Activated T-cell treated with anti-CD3 and anti-CD28 coated beads for 4 hours (primary cell): ENCODE results near the gene ITGB3BP.
"Not testable (repeated sequence)": the region's sequence is repeated elsewhere in the genome, so short reads cannot be mapped to it uniquely, and the experiment has no call there.

Source experiments
- DNase-seq: peaks from one replicate; pipeline ENCODE4 v3.0.0-alpha.2; 2020

Gene ITGB3BP

DNA sequence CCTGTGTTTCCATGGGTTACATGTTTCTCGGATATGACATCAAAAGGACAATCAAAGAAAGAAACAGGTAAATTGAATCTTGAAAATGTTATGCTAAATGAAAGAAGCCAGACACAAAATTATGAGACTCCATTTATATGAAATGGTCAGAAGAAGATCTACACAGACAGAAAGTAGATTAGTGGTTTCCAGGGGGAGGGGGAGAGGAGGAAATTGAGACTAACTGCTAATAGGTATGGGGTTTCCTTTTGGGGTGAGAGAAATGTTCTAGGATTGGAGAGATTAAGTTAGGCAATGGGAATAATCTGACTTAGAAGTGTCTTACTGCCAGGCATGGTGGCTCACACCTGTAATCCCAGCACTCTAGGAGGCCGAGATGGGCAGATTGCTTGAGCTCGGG lies 21.8 kb downstream of the ITGB3BP start:
- DNase-seq = no peak

GRCh38 chr1:63498106-63498505 lies 24.9 kb downstream of the ITGB3BP start:
- no peak for DNase-seq

- no peak for DNase-seq
Observed at GRCh38 chr1:63497577-63497976, 25.4 kb downstream of the ITGB3BP start.

DNA sequence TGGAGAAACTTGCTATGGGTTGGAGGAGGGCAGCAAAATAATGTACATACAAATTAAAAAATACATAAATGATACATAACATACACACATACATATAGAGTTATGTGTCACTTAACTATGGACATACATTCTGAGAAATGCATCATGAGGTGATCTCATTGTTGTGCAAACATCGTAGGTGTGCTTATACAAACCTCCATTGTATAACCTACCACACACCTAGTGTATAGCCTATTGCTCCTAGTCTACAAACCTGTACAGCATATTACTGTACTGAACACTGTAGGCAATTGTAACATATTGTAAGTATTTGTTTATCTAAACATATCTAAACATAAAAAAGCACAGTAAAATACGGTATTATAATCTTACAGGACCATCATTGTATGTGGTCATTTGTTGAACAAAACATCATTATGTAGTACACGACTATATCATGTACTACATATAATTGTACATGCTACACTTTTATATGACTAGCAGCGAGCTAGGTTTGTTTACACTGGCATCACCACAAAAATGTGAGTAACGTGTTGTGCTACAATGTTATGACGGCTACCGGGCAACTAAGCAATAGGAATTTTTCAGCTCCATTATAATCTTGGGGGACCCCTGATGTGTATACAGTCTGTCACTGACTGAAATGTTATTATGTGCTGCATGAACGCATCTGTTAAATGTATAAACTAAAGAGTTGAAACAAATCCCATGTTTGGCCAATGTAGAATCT lies 35.5 kb downstream of the ITGB3BP start:
- no peak for DNase-seq

DNA sequence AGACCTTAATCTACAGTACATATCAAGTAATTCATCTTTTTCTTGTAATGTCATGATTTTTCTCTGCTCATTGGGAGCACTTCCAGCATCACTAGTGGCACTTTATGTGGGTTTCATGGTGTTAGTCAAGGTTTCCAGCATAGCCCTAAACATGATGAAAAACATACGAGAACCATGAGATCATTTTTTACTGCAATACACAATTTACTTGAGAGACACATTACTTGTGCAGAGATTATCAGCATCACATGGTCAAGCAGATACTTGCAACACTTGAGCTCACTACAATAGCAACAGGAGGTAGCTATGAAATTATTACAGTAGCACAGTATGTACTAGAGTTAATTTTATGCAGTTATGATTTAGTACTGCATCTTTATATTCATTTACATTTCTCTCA lies 36.4 kb downstream of the ITGB3BP start:
- no peak for DNase-seq

DNA sequence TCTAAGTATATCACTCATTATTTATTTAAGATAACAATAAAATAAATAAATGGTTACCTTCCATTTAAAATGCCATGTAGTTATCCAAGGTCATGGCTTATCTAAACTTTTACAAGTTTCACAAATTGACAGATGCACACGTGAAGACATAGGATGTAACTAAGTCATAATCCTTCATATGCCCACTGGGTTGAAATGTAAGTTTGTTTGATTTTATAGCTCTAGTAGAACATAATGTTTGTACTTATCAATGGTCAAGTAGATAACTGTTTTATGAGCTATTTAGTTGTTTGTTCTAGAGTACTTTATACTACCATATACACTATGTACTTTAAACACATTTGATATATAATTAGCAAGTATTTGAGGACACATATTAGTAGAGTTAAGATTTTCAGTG lies 43.0 kb downstream of the ITGB3BP start:
- DNase-seq = no peak

DNA sequence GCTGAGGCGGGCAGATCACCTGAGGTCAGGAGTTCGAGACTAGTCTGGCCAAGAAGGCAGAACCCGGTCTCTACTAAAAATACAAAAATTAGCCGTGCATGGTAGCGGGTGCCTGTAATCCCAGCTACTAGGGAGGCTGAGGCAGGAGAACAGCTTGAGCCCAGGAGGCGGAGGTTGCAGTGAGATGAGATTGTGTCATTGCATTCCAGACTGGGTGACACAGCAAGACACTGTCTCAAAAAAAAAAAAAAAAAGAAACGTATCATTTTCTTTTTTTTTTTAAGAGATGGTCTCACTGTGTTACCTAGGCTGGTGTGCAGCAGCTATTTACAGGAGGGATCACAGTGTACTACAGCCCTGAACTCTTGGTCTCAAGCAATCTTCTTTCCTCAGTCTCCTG lies 47.3 kb downstream of the ITGB3BP start:
- DNase-seq = no peak

DNA sequence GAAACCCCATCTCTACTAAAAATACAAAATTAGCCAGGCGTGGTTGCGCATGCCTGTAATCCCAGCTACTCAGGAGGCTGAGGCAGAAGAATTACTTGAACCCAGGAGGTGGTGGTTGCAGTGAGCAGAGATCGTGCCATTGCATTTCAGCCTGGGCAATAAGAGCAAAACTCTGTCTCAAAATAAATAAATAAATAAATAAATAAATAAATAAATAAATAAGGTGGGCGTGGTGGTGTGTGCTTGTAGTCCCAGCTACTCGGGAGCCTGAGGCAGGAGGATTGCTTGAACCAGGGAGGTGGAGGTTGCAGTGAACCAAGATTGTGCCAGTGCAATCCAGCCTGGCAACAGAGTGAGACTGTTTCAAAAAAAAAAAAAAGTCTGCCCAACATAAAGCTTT lies 54.3 kb downstream of the ITGB3BP start:
- not testable (repeated sequence) for DNase-seq

- no peak for DNase-seq
Observed at GRCh38 chr1:63466759-63467158, 56.3 kb downstream of the ITGB3BP start.

GRCh38 chr1:63466181-63466580 lies 56.8 kb downstream of the ITGB3BP start:
- DNase-seq = no peak

DNA sequence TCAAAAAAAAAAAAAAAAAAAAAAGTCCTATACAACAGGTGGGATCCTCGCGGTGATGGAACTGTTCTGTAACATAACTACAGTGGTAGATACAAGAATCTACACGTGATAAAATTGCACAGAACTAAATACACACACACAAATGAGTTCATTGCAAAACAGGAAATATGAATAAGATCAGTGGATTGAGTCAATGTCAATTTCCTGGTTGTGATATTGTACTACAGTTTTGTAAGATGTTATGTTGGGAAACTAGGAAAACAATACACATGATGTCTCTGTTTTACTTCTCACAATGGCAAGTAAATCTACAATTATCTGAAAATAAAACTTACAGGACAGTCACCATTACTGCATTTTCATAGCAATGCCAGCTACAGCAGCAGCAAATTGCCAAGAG lies 59.8 kb downstream of the ITGB3BP start:
- DNase-seq = no peak

- no peak for DNase-seq
Observed at GRCh38 chr1:63461661-63462230, 61.3 kb downstream of the ITGB3BP start.

- DNase-seq = no peak
Observed at GRCh38 chr1:63458750-63459149, 64.3 kb downstream of the ITGB3BP start.

GRCh38 chr1:63454269-63454668 lies 68.8 kb downstream of the ITGB3BP start:
- DNase-seq = no peak

GRCh38 chr1:63453232-63453631 lies 69.8 kb downstream of the ITGB3BP start:
- DNase-seq = no peak

GRCh38 chr1:63450416-63450815 lies 72.6 kb downstream of the ITGB3BP start:
- no peak for DNase-seq

GRCh38 chr1:63448731-63449246 lies 74.2 kb downstream of the ITGB3BP start:
- DNase-seq = no peak

DNA sequence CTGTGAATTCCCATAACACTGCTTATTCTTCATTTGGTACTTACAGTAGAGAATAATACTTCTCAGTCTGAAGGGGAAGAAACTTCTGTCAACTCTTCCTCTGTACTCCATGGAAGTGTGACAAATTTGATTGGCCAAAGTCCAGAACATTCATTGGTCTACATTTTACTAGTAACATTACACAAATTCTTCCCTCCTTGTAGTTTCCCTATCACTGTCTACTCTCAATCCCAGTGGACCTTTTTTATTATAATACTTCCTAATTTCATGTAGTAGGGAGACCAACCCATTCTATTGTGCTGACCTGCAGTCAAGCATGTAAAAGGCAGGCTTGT lies 80.9 kb downstream of the ITGB3BP start:
- DNase-seq = no peak

DNA sequence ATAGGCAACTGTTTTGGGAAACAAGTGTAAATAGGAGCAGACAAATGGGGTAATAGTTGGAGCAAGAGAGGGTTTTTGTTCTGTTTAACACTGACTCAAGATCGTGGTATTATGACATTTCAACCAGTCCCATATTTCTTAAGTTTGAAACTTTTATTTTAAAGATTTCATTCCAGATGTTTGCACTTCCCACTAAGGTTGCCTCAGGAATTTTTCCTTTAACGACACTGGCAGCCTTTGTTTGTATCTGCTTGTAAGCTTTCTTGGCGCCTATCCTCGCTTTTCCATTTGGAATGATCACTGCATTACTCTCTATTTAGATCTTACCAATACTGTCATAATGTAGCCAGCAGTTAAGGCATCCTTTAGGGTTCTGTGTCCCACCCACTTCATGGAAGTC lies 87.9 kb downstream of the ITGB3BP start:
- DNase-seq = no peak

DNA sequence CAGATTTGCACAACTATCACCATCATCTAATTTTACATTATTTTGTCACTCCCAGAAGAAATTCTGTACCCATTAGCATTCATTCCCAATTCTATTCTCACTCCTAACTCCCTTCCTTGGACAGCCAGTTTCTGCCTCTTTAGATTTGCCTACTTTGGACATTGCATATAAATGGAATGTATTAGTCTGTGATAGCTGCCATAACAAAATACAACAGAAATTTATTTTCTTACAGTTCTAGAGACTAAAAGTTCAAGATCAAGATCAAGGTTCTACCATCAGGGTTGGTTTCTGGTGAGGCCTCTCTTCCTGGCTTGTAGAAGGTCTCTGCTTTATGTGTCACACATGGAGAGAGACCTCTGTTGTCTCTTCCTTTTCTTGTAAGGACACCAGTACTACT lies 93.7 kb downstream of the ITGB3BP start:
- DNase-seq = no peak

DNA sequence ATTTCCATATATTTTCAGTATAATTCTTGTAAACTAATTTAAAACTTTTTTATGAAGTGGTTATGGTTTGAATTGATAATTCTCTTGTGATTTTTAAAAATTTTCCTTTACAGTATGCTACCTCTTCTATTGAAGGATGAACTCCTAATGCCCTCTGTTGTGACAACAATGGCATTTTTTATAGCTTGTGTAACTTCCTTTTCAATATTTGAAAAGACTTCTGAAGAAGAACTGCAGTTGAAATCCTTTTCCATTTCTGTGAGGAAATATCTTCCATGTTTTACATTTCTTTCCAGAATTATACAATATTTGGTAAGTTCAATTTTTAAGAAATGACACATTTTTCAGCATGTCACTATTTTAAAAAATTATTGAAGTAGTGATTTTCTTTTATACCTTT lies 94.2 kb downstream of the ITGB3BP start:
- DNase-seq = no peak

DNA sequence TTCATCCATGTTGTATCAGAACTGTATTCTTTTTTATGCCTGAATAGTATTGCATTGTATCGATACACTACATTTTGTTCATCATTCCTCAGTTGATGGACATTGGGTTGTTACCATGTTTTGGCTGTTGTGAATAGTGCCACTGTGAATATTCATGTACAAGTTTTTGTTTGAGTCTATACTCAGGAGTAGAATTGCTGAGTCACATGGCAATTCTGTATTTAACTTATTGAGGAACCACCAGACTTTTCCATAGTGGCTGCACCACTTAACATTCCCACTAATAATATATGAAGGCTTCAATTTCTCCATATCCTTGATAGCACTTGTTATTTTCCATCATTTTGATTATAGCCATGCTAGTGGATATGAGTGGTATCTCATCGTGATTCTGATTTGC lies 99.4 kb downstream of the ITGB3BP start:
- no peak for DNase-seq

GRCh38 chr1:63420746-63421145 lies 102.3 kb downstream of the ITGB3BP start:
- not testable (repeated sequence) for DNase-seq

DNA sequence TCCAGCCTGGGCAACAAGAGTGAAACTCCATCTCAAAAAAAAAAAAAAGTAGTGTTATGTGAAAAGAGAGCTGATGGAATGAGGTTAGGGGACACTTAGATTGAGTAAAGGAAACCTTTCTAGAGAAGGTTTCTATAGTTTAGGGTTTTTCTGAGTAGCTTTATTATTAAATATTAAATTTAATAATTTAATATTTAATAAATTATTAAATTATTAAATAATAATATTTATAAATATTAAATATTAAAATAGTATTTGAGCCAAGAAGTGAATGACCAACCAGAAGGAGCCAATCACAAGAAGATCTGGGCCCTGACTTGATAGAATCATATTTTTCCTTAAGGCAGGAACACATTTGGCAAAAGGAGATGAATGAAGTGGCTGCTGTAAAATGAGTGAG lies 104.9 kb downstream of the ITGB3BP start:
- no peak for DNase-seq
